H4 (cell line): ENCODE results near the gene C17orf50. TPM values are rescaled to one million over a fixed set of nuclear protein-coding genes. Genes with fewer than 3 reads are reported as not detected.
"Not testable (repeated sequence)": the region's sequence is repeated elsewhere in the genome, so short reads cannot be mapped to it uniquely, and the experiment has no call there.

Experiments used
- DNase-seq: peaks from one replicate; pipeline ENCODE4 v3.0.0-alpha.2; 2015; ENCODE audit warnings: low spot score
- total RNA-seq: library from RNA; depleted of rRNA; stranded (reverse); fragments of >200 nt; shearing (Covaris generic); gene quantifications from 2 replicates; pipeline ENCODE4 v1.2.3, GENCODE V29; 2014

C17orf50 gene
- total RNA-seq, 1 experiment from 2014 or later: not detected

- DNase-seq: no peak
Observed at GRCh38 chr17:35734396-35734795, 26.3 kb upstream of the C17orf50 start.

- DNase-seq: no peak
Observed at GRCh38 chr17:35735036-35735805, 25.5 kb upstream of the C17orf50 start.

GRCh38 chr17:35736236-35736635 lies 24.5 kb upstream of the C17orf50 start:
- DNase-seq: no peak

- no peak for DNase-seq
Observed at GRCh38 chr17:35738519-35739133, 22.1 kb upstream of the C17orf50 start.

- no peak for DNase-seq
Observed at GRCh38 chr17:35740216-35740615, 20.5 kb upstream of the C17orf50 start.

- DNase-seq: no peak
Observed at GRCh38 chr17:35740997-35741931, 19.4 kb upstream of the C17orf50 start.

GRCh38 chr17:35742496-35742895 lies 18.2 kb upstream of the C17orf50 start:
- DNase-seq: no peak

GRCh38 chr17:35742896-35743477 lies 17.7 kb upstream of the C17orf50 start:
- no peak for DNase-seq

- no peak for DNase-seq
Observed at GRCh38 chr17:35743626-35744328, 16.9 kb upstream of the C17orf50 start.

GRCh38 chr17:35744830-35745229 lies 15.9 kb upstream of the C17orf50 start:
- DNase-seq: no peak

- DNase-seq: no peak
Observed at GRCh38 chr17:35745246-35745645, 15.4 kb upstream of the C17orf50 start.

- no peak for DNase-seq
Observed at GRCh38 chr17:35745749-35746320, 14.9 kb upstream of the C17orf50 start.

- DNase-seq: peak; percentile 77
Observed at GRCh38 chr17:35747540-35748017, 13.1 kb upstream of the C17orf50 start.

- peak; percentile 49 for DNase-seq
Observed at GRCh38 chr17:35748341-35748841, 12.3 kb upstream of the C17orf50 start.

GRCh38 chr17:35748979-35749378 lies 11.7 kb upstream of the C17orf50 start:
- DNase-seq: no peak

GRCh38 chr17:35749560-35750412 lies 10.9 kb upstream of the C17orf50 start:
- no peak for DNase-seq

- DNase-seq: no peak
Observed at GRCh38 chr17:35750526-35751395, 9.9 kb upstream of the C17orf50 start.

- not testable (repeated sequence) for DNase-seq
Observed at GRCh38 chr17:35751541-35751940, 9.1 kb upstream of the C17orf50 start.

- no peak for DNase-seq
Observed at GRCh38 chr17:35752471-35752870, 8.2 kb upstream of the C17orf50 start.
